Stimulated activated memory B cell treated with anti-CD40 and anti-IgM and Interleukin-4, amounts not matched to agents 10 μg/mL and 1 μg/mL and 100 μg/mL, for 72 hours (primary cell): Measurements from ENCODE around the gene RBM39.
"Not testable (repeated sequence)": the region's sequence is repeated elsewhere in the genome, so short reads cannot be mapped to it uniquely, and the experiment has no call there.

ENCODE experiments used
- ATAC-seq: fragments of 150-1000 bp; cut with Tn5 transposase; 2 replicates; pipeline ENCODE4 v1.10.0; 2021
- H3K27ac Mint-ChIP-seq: one replicate; pipeline ENCODE4 v1.8.0; 2022; ENCODE audit warnings: mild to moderate bottlenecking, mixed read lengths
- H3K27me3 Mint-ChIP-seq: one replicate; pipeline ENCODE4 v1.8.0; 2022; ENCODE audit warnings: mixed read lengths
- H3K36me3 Mint-ChIP-seq: one replicate; pipeline ENCODE4 v1.8.0; 2022; ENCODE audit warnings: mixed read lengths
- H3K4me1 Mint-ChIP-seq: one replicate; pipeline ENCODE4 v1.8.0; 2022; ENCODE audit warnings: mixed read lengths
- H3K4me3 Mint-ChIP-seq: one replicate; pipeline ENCODE4 v1.8.0; 2022; ENCODE audit warnings: mild to moderate bottlenecking, moderate library complexity, mixed read lengths
- H3K9me3 Mint-ChIP-seq: one replicate; pipeline ENCODE4 v1.8.0; 2022; ENCODE audit warnings: mixed read lengths

RBM39 gene

GRCh38 chr20:35735826-35736470 lies 6.1 kb downstream of the RBM39 start:
- no peak for ATAC-seq
- H3K4me3 Mint-ChIP-seq, result no peak overlapping the region
- H3K36me3 Mint-ChIP-seq, result peaks cover 63% of the 10 kb centered on the region
- H3K9me3 Mint-ChIP-seq, result no peaks in the 10 kb centered on the region
- H3K27me3 Mint-ChIP-seq, result no peaks in the 10 kb centered on the region
- H3K4me1 Mint-ChIP-seq, result peaks cover 52% of the 10 kb centered on the region
- no peak overlapping the region for H3K27ac Mint-ChIP-seq

- Mint-ChIP-seq H3K4me1 (peaks cover 52% of the 10 kb centered on the region), H3K36me3 (peaks cover 59% of the 10 kb centered on the region), H3K27me3 (no peaks in the 10 kb centered on the region), H3K4me3 (no peak overlapping the region), H3K27ac (peak overlapping the region; percentile 13), H3K9me3 (no peaks in the 10 kb centered on the region)
- no peak for ATAC-seq
Measured at GRCh38 chr20:35734777-35735649, 7.0 kb downstream of the RBM39 start.

- no peak for ATAC-seq
- no peaks in the 10 kb centered on the region for H3K9me3 Mint-ChIP-seq
- H3K27me3 Mint-ChIP-seq, result no peaks in the 10 kb centered on the region
- H3K4me1 Mint-ChIP-seq, result peaks cover 48% of the 10 kb centered on the region
- H3K27ac Mint-ChIP-seq, result peak overlapping the region; percentile 13
- peaks cover 58% of the 10 kb centered on the region for H3K36me3 Mint-ChIP-seq
- H3K4me3 Mint-ChIP-seq, result no peak overlapping the region
Measured at GRCh38 chr20:35734374-35734773, 7.7 kb downstream of the RBM39 start.

GRCh38 chr20:35732644-35732982 lies 9.4 kb downstream of the RBM39 start:
- H3K27ac Mint-ChIP-seq, result no peak overlapping the region
- no peaks in the 10 kb centered on the region for H3K9me3 Mint-ChIP-seq
- H3K36me3 Mint-ChIP-seq, result peaks cover 42% of the 10 kb centered on the region
- H3K27me3 Mint-ChIP-seq, result no peaks in the 10 kb centered on the region
- H3K4me3 Mint-ChIP-seq, result no peak overlapping the region
- ATAC-seq, result no peak
- peaks cover 35% of the 10 kb centered on the region for H3K4me1 Mint-ChIP-seq

- peaks cover 42% of the 10 kb centered on the region for H3K36me3 Mint-ChIP-seq
- no peak for ATAC-seq
- no peaks in the 10 kb centered on the region for H3K27me3 Mint-ChIP-seq
- H3K9me3 Mint-ChIP-seq, result no peaks in the 10 kb centered on the region
- peaks cover 35% of the 10 kb centered on the region for H3K4me1 Mint-ChIP-seq
- no peak overlapping the region for H3K4me3 Mint-ChIP-seq
- no peak overlapping the region for H3K27ac Mint-ChIP-seq
Measured at GRCh38 chr20:35731862-35732643, 10.0 kb downstream of the RBM39 start.

GRCh38 chr20:35731469-35731788 lies 10.6 kb downstream of the RBM39 start:
- Mint-ChIP-seq H3K36me3 (peaks cover 48% of the 10 kb centered on the region), H3K9me3 (no peaks in the 10 kb centered on the region), H3K27me3 (no peaks in the 10 kb centered on the region), H3K4me1 (peaks cover 34% of the 10 kb centered on the region), H3K4me3 (no peak overlapping the region), H3K27ac (no peak overlapping the region)
- no peak for ATAC-seq

GRCh38 chr20:35730583-35731468 lies 11.2 kb downstream of the RBM39 start:
- H3K9me3 Mint-ChIP-seq, result no peaks in the 10 kb centered on the region
- H3K4me3 Mint-ChIP-seq, result no peak overlapping the region
- no peaks in the 10 kb centered on the region for H3K27me3 Mint-ChIP-seq
- peaks cover 28% of the 10 kb centered on the region for H3K4me1 Mint-ChIP-seq
- H3K27ac Mint-ChIP-seq, result no peak overlapping the region
- ATAC-seq, result no peak
- peaks cover 46% of the 10 kb centered on the region for H3K36me3 Mint-ChIP-seq

GRCh38 chr20:35729836-35730582 lies 12.1 kb downstream of the RBM39 start:
- H3K4me1 Mint-ChIP-seq, result peaks cover 25% of the 10 kb centered on the region
- no peaks in the 10 kb centered on the region for H3K27me3 Mint-ChIP-seq
- no peak overlapping the region for H3K4me3 Mint-ChIP-seq
- ATAC-seq, result no peak
- H3K9me3 Mint-ChIP-seq, result no peaks in the 10 kb centered on the region
- H3K27ac Mint-ChIP-seq, result no peak overlapping the region
- peaks cover 50% of the 10 kb centered on the region for H3K36me3 Mint-ChIP-seq

- no peak overlapping the region for H3K27ac Mint-ChIP-seq
Measured at GRCh38 chr20:35729283-35729807, 12.7 kb downstream of the RBM39 start.

GRCh38 chr20:35726842-35727711 lies 15.0 kb downstream of the RBM39 start:
- H3K9me3 Mint-ChIP-seq, result no peaks in the 10 kb centered on the region
- H3K27ac Mint-ChIP-seq, result no peak overlapping the region
- ATAC-seq, result no peak
- no peak overlapping the region for H3K4me3 Mint-ChIP-seq
- H3K36me3 Mint-ChIP-seq, result peaks cover 50% of the 10 kb centered on the region
- H3K27me3 Mint-ChIP-seq, result no peaks in the 10 kb centered on the region
- H3K4me1 Mint-ChIP-seq, result peaks cover 5% of the 10 kb centered on the region

More at GRCh38 chr20:35729283-35729807, 12.7 kb downstream of the RBM39 start:
- Mint-ChIP-seq H3K4me3 (no peak overlapping the region), H3K9me3 (no peaks in the 10 kb centered on the region), H3K4me1 (peaks cover 21% of the 10 kb centered on the region), H3K36me3 (peaks cover 51% of the 10 kb centered on the region), H3K27me3 (no peaks in the 10 kb centered on the region)
- ATAC-seq, result no peak

- H3K27me3 Mint-ChIP-seq, result no peaks in the 10 kb centered on the region
- H3K4me1 Mint-ChIP-seq, result peaks cover 6% of the 10 kb centered on the region
- H3K9me3 Mint-ChIP-seq, result no peaks in the 10 kb centered on the region
- no peak for ATAC-seq
- H3K36me3 Mint-ChIP-seq, result peaks cover 59% of the 10 kb centered on the region
- H3K27ac Mint-ChIP-seq, result no peak overlapping the region
- no peak overlapping the region for H3K4me3 Mint-ChIP-seq
Measured at GRCh38 chr20:35724321-35725230, 17.5 kb downstream of the RBM39 start.

GRCh38 chr20:35723652-35724320 lies 18.3 kb downstream of the RBM39 start:
- not testable (repeated sequence) for H3K4me1 Mint-ChIP-seq, H3K27me3 Mint-ChIP-seq, H3K9me3 Mint-ChIP-seq, ATAC-seq, H3K27ac Mint-ChIP-seq, H3K4me3 Mint-ChIP-seq
- peaks cover 59% of the 10 kb centered on the region for H3K36me3 Mint-ChIP-seq
